Chondrocyte (in vitro differentiated cells): ENCODE measurements around the gene CTDSP2. TPM values are rescaled to one million over a fixed set of nuclear protein-coding genes. Genes with fewer than 3 reads are reported as not detected.

Experiments
- DNase-seq: peaks from one replicate; pipeline ENCODE4 v3.0.0; 2021; ENCODE audit warnings: mixed read lengths, low spot score
- H3K27ac Mint-ChIP-seq: one replicate; pipeline ENCODE4 v1.8.0; 2021; ENCODE audit warnings: mild to moderate bottlenecking, moderate library complexity, mixed read lengths; ENCODE audit not compliant: unreplicated experiment
- H3K27me3 Mint-ChIP-seq: 2 replicates; pipeline ENCODE4 v1.8.0; 2021; ENCODE audit warnings: low read depth, mixed read lengths
- H3K36me3 Mint-ChIP-seq: 2 replicates; pipeline ENCODE4 v1.8.0; 2021; ENCODE audit warnings: low read depth, mixed read lengths
- H3K4me1 Mint-ChIP-seq: 2 replicates; pipeline ENCODE4 v1.8.0; 2021; ENCODE audit warnings: low read depth, mild to moderate bottlenecking, mixed read lengths
- H3K4me3 Mint-ChIP-seq: one replicate; pipeline ENCODE4 v1.8.0; 2021; ENCODE audit warnings: mild to moderate bottlenecking, moderate library complexity, mixed read lengths; ENCODE audit not compliant: unreplicated experiment
- H3K9me3 Mint-ChIP-seq: 2 replicates; pipeline ENCODE4 v1.8.0; 2021; ENCODE audit warnings: low read depth, mixed read lengths
- total RNA-seq: library from RNA; stranded (reverse); gene quantifications from 3 replicates; pipeline ENCODE4 v1.2.1, GENCODE V29; 2021
- TF ChIP-seq, protein P1 (sequence below): fragments of 200-600 bp; sonication (generic); IDR thresholded peaks from 2 replicates; pipeline ENCODE4 v1.5.0; 2021; ENCODE audit warnings: antibody characterized with exemption, mild to moderate bottlenecking, moderate library complexity

Gene CTDSP2
- total RNA-seq, 1 donor from 2014 or later: 113 TPM

DNA sequence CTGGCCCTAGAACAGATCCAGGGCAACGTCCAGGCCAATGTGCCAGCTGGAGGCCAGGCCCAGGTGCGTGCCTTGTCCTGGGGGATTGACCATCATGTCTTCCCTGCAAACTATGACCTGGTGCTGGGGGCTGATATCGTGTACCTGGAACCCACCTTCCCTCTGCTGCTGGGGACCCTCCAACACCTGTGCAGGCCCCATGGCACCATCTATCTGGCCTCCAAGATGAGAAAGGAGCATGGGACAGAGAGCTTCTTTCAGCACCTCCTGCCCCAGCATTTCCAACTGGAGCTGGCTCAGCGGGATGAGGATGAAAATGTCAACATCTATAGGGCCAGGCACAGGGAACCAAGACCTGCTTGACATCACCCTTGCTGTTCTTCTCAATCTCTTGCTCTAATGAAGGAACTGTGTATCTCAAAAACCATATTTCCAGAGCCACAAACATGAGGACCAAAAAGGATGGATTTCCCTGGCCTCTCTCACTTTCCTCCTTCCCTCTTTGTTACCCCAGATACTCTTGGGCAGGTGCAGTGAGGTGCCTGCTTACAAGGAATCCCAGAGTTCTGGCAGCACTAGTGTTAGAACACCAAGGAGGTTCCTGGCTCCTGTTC is 66.1 kb downstream of the CTDSP2 start:
- no peak overlapping the region for H3K4me3 Mint-ChIP-seq
- H3K27me3 Mint-ChIP-seq: no peaks in the 10 kb centered on the region
- H3K36me3 Mint-ChIP-seq: peaks cover 13% of the 10 kb centered on the region
- peak overlapping the region; percentile 28 for H3K27ac Mint-ChIP-seq
- DNase-seq: no peak
- no peaks in the 10 kb centered on the region for H3K9me3 Mint-ChIP-seq
- peaks cover 16% of the 10 kb centered on the region for H3K4me1 Mint-ChIP-seq
- TF ChIP-seq, protein P1, sequence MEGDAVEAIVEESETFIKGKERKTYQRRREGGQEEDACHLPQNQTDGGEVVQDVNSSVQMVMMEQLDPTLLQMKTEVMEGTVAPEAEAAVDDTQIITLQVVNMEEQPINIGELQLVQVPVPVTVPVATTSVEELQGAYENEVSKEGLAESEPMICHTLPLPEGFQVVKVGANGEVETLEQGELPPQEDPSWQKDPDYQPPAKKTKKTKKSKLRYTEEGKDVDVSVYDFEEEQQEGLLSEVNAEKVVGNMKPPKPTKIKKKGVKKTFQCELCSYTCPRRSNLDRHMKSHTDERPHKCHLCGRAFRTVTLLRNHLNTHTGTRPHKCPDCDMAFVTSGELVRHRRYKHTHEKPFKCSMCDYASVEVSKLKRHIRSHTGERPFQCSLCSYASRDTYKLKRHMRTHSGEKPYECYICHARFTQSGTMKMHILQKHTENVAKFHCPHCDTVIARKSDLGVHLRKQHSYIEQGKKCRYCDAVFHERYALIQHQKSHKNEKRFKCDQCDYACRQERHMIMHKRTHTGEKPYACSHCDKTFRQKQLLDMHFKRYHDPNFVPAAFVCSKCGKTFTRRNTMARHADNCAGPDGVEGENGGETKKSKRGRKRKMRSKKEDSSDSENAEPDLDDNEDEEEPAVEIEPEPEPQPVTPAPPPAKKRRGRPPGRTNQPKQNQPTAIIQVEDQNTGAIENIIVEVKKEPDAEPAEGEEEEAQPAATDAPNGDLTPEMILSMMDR: no peak

DNA sequence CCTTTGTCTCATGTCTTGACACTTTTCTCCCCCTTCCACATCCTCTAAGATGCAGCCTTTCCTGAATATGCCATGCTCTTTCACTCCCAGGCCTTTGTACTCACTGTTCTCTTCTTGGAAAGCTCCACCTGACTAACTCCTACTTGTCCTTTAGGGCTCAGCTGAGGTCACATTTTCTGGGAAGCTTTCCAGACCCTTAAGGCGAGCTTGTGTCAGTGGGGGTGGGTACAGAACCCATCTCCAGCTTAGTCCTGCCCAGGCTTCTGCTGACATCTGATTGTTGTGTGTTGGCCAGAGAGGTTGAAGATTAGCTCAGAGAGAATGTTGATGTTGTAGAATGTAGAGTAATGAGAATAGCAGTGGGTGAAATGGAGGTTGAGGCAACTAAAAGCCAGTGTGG is 66.8 kb downstream of the CTDSP2 start:
- H3K4me3 Mint-ChIP-seq: no peak overlapping the region
- TF ChIP-seq, protein P1: no peak
- H3K27me3 Mint-ChIP-seq: no peaks in the 10 kb centered on the region
- H3K27ac Mint-ChIP-seq: no peak overlapping the region
- H3K4me1 Mint-ChIP-seq: peaks cover 16% of the 10 kb centered on the region
- DNase-seq: no peak
- peaks cover 13% of the 10 kb centered on the region for H3K36me3 Mint-ChIP-seq
- no peaks in the 10 kb centered on the region for H3K9me3 Mint-ChIP-seq

DNA sequence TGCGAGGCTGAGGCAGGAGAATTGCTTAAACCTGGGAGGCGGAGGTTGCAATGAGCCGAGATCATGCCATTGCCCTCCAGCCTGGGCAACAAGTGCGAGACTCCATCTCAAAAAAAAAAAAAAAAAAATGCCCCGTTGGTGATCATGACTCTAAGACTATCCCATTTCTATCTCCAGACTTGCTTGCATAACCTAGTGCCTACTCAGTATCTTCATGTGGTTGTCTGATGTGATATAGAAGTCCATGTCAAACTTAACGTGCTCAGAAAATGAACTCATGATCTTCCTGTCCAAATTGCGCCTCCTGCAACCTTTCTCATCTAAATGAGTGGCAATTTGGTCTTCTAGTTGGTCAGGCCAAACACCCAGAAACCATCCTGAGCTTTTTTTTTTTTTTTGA is 68.6 kb downstream of the CTDSP2 start:
- H3K27ac Mint-ChIP-seq: no peak overlapping the region
- H3K4me1 Mint-ChIP-seq: peaks cover 17% of the 10 kb centered on the region
- H3K27me3 Mint-ChIP-seq: no peaks in the 10 kb centered on the region
- no peak overlapping the region for H3K4me3 Mint-ChIP-seq
- peaks cover 14% of the 10 kb centered on the region for H3K36me3 Mint-ChIP-seq
- TF ChIP-seq, protein P1: no peak
- no peaks in the 10 kb centered on the region for H3K9me3 Mint-ChIP-seq
- no peak for DNase-seq

DNA sequence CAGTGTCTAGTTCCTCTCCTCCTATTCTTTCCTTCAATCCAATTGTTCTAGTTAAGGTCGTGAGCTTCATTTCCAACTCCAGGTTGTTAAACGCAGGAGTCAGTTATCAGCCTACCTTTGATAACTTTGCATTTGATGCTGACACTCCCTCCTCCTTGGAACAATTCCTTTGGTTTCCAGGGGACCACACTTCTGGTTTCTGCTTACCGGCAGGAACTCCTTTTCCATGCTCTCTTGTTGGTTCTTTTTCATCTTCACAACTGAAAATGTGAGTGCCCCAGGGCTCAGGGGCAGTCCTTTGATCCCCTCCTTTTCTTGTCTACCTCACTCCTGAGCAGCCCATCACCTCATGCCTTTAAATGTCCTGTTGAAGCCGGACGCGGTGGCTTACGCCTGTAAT is 69.2 kb downstream of the CTDSP2 start:
- DNase-seq: no peak
- H3K9me3 Mint-ChIP-seq: no peaks in the 10 kb centered on the region
- H3K36me3 Mint-ChIP-seq: peaks cover 13% of the 10 kb centered on the region
- no peak overlapping the region for H3K4me3 Mint-ChIP-seq
- H3K27me3 Mint-ChIP-seq: no peaks in the 10 kb centered on the region
- H3K27ac Mint-ChIP-seq: no peak overlapping the region
- H3K4me1 Mint-ChIP-seq: peaks cover 16% of the 10 kb centered on the region
- TF ChIP-seq, protein P1: no peak

DNA sequence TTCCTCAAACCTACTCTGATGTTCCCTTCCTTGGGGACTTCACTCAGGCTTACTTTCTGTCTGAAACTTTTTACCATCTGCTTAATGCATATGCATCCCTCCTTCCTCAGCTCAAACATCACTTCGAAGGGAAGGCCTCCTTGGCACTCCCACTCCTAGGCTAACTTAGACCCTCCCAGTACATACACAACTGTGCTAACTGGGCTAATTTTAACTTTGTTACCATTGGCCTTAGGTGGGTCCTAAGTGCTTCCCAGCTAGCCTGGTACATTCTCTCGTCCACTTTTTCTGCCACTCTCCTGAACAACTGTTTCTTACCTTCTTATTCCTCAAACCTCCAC is 70.3 kb downstream of the CTDSP2 start:
- H3K4me3 Mint-ChIP-seq: no peak overlapping the region
- H3K27ac Mint-ChIP-seq: no peak overlapping the region
- H3K4me1 Mint-ChIP-seq: peaks cover 23% of the 10 kb centered on the region
- no peaks in the 10 kb centered on the region for H3K27me3 Mint-ChIP-seq
- no peaks in the 10 kb centered on the region for H3K9me3 Mint-ChIP-seq
- no peak for DNase-seq
- H3K36me3 Mint-ChIP-seq: peaks cover 13% of the 10 kb centered on the region
- TF ChIP-seq, protein P1: no peak
